Fibroblast of villous mesenchyme (primary cell): Measurements from ENCODE around the gene ZNF433. TPM values are rescaled to one million over a fixed set of nuclear protein-coding genes. Genes with fewer than 3 reads are reported as not detected.
"Not testable (repeated sequence)": the region's sequence is repeated elsewhere in the genome, so short reads cannot be mapped to it uniquely, and the experiment has no call there.

Experiments
- DNase-seq: peaks from one replicate; pipeline ENCODE4 v3.0.0-alpha.2; 2010; ENCODE audit warnings: low read depth
- H3K4me3 ChIP-seq: 2 replicates; pipeline ENCODE4 v1.5.1; 2011; ENCODE audit warnings: low read depth, mild to moderate bottlenecking, low read length
- CTCF ChIP-seq: IDR thresholded peaks from 2 replicates; pipeline ENCODE4 v1.5.1; 2012; ENCODE audit warnings: low read depth, mild to moderate bottlenecking, low read length; ENCODE audit not compliant: insufficient read depth
- total RNA-seq: library from RNA; depleted of rRNA; stranded (reverse); fragments of >200 nt; gene quantifications from 2 replicates; pipeline ENCODE4 v1.2.3, GENCODE V29; 2012

Gene ZNF433
- 1.3 and 4.2 TPM in 2 replicates for total RNA-seq

GRCh38 chr19:12035220-12036172 is at the start of gene ZNF433:
Gene ZNF433, minus strand, starts transcription at chr19:12035679. Its CDS starts 140 bp downstream, at chr19:12035539.
- TF ChIP-seq CTCF = no peak
- peak; percentile 82 for DNase-seq
- peak within 1 kb of the TSS; percentile 84 for H3K4me3 ChIP-seq

- H3K4me3 ChIP-seq, DNase-seq: not testable (repeated sequence)
These were observed 47.9 kb upstream of the ZNF433 start for GRCh38 chr19:12083336-12083735.

- H3K4me3 ChIP-seq = no peak overlapping the region
- TF ChIP-seq CTCF = no peak
These were observed 41.9 kb upstream of the ZNF433 start for GRCh38 chr19:12077375-12077774.

GRCh38 chr19:12076331-12076730 is 40.9 kb upstream of the ZNF433 start:
- H3K4me3 ChIP-seq, DNase-seq: not testable (repeated sequence)

More at GRCh38 chr19:12077375-12077774, 41.9 kb upstream of the ZNF433 start:
- DNase-seq = no peak

GRCh38 chr19:12075538-12076139 is 40.2 kb upstream of the ZNF433 start:
- H3K4me3 ChIP-seq = no peak overlapping the region
- no peak for TF ChIP-seq CTCF
- no peak for DNase-seq

GRCh38 chr19:12064590-12065538 is 29.4 kb upstream of the ZNF433 start, which contains the start of gene ZNF844:
Gene ZNF844, plus strand, starts transcription at chr19:12064731. Its CDS starts 143 bp downstream, at chr19:12064874.
- no peak for TF ChIP-seq CTCF
- H3K4me3 ChIP-seq = peak within 1 kb of the TSS; percentile 98
- peak; percentile 89 for DNase-seq

GRCh38 chr19:12055784-12056183 is 20.3 kb upstream of the ZNF433 start:
- no peak for DNase-seq
- no peak for TF ChIP-seq CTCF
- no peak overlapping the region for H3K4me3 ChIP-seq
